Measurements from ENCODE around the gene ADH1C.
"Not testable (repeated sequence)": the region's sequence is repeated elsewhere in the genome, so short reads cannot be mapped to it uniquely, and the experiment has no call there.

Gene ADH1C

DNA sequence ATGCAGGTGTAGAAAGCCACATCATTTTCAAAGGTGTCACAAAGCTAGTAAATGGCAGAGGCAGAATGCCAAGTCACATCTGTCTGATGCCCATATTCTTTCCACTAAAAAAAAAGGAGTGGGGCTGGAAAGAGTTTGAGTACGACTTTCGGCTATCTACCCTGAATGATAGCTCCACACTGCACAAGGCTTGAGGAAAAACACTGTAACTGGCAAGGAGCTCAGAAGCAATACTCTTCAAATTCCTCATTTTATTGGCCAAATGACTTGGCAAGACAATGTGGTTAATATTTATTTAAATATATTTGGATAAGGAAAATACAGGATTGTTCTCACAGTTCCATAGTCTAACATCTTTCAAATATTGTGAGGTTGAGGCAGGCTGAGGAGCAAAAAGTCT lies 5.4 kb upstream of the ADH1C start:
- DNase-seq (ENCODE audit: low read depth) = no peak

DNA sequence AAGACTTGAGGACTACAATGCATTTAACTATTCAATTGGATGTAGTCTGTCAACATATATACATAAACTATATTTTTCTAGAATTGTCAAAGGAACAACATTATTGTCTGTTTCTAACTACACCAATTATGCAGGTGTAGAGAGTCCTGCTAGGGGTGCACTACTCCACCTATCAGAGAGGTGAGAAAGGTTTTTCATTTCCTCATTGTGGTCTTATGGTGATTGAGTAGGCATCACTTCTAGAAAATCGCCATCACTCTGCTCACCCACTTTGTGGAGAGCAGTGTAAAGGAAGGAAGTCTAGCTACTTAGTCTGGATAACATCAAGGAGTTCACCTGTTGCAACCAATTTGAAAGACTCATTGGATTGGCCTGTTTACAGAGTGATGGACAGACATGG lies 4.4 kb upstream of the ADH1C start:
- no peak for DNase-seq (ENCODE audit: low read depth)

DNA sequence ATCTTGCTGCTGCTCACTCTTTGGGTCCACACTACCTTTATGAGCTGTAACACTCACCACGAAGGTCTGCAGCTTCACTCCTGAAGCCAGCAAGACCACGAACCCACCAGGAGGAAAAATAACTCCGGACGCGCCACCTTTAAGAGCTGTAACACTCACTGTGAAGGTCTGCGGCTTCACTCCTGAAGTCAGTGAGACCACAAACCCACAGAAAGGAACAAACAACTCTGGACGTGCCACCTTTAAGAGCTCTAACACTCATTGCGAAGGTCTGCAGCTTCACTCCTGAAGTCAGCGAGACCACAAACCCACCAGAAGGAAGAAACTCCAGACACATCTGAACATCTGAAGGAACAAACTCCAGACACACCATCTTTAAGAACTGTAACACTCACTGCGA lies 3.6 kb upstream of the ADH1C start:
- DNase-seq (ENCODE audit: low read depth) = not testable (repeated sequence)

DNA sequence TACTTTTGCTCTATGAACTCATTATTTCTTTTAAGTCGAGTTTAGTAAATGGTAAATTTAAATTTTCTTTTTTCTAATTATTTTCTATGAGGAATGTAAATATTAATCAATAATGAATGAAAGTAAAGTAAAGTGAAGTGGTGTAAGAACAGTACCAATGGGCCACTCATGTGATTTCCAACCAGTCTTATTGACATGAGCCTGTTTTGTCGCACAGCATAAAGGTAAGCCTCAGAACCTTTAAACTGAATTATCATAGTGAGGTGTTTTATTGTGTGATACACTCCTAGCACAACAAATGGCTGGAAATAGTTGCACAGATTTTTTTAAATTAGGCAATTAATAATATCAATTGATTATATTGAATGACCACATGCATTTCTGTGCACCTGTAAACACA lies 1.1 kb downstream of the ADH1C start:
- DNase-seq (ENCODE audit: low read depth) = no peak

DNA sequence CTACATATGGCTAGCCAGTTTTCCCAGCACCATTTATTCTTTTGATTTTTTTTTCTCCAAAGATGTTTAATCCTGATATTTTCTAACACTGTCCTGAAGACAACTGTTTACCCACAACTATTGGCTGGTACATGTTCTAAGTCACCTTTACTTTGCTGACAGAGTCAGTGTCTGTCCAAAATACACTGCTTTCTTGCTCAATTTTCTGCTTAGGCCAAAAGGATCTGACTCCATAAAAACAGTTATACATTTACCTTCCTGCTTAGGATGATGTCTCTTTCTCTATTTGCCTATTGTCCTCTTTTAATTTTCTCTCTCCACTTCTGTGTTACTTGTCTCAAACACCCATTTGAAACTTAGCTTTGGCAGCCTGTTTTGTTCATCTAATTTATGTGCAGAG lies 3.2 kb downstream of the ADH1C start:
- DNase-seq (ENCODE audit: low read depth) = no peak

DNA sequence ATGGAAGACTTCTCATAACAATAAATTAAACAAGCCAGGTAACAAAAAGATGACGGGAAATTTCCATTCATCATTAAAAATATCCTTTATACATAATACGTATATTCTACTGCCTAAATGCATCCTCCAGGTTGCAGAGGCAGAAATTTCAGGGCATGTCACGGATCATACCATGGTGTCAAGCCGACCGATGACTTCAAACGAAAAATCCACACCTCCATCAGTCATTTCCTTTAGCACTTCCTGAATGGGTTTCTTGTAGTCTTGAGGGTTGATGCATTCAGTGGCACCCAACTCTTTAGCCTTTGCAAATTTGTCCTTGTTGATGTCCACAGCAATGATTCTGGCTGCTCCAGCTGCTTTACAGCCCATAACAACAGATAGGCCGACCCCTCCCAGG lies 9.9 kb downstream of the ADH1C start:
- DNase-seq (ENCODE audit: low read depth) = not testable (repeated sequence)

DNA sequence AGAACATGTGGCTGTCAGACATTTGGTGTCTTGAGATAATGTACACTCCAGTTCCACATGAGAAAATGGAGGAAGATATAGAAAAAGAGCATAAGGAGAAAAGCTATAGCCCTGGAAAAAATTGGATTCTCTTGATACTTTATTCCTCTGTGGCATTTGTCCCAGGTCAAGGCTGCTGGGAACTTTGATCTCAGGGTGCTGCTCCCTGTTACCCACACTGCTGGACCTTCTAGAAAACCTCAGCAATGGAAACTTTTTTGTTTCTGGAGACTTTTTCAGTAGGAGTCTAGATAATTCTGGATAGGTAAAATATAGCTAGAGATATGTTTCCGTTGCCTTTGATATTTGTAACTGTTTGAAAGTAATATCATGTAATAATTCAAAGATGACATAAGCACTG lies 11.1 kb downstream of the ADH1C start:
- no peak for DNase-seq (ENCODE audit: low read depth)

DNA sequence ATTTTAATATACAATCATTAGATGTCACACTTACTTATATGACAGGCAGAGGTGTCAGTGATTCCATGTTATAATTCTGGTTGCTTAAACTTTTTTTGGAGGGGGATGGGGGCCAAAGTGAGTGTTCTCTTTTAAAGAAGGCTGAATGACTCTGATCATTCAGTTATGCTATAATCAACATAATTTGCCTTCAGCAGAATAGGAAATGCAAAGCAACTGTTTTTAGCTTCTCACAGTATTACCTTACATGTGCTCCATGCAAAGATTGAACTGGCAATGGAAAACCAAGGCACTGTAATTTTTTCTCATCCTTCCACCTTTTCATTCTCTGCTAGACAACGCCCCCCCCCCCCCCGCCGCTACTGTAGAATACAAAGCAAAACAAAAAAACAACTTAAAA lies 13.4 kb downstream of the ADH1C start:
- no peak for DNase-seq (ENCODE audit: low read depth)

DNA sequence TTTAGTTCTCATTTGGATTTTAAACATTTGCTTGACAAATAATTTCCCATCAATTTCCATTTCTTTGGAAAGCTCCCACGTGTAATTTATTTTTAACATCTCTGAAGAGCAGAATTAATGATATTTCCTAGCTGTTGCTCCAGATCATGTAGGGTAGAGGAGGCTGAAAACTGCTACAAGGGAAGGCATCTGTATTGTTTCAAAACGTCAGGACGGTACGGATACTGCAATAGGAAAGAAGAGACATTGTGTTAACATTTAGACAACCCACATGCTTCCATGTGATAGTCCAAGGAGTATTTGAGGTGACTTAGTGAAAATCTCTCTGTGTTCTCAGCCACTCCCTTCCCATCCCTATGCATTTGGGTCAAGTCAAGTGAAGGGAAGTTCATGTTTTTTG lies 16.0 kb downstream of the ADH1C start:
- no peak for DNase-seq (ENCODE audit: low read depth)

DNA sequence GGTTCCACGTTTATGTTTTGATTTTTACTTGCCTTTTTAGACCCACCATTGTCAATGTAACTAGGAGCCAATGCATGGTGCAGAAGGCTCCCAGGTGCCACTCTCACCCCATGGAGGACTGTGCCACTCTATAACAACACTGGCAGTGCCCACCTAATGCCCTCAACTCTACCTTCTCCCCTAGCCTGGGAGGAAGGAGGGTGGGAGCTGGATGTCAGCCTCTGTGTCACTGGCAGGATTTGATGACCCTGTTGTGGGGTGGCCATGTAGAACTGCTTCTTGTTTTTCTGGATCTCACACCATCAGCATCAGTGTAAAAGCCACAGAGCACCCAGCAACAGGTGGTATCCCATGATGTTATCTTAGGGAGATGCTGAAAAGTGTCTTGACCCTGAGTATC lies 17.7 kb downstream of the ADH1C start:
- no peak for DNase-seq (ENCODE audit: low read depth)

DNA sequence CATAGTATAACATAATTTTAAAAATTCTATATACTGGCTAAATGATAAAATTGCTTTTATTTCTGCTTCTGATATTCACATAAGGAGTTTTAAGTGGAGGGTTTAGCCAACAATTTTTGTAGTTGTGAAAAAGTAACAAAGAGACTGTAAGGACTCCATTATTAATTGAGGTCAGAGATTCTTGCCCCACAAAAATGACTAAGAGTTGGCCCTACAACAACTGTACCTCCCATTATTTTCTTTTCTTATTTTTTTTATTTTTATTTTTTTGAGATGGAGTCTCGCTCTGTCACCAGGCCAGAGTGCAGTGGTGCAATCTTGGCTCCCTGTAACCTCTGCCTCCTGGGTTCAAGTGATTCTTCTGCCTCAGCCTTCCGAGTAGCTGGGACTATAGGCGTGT lies 21.9 kb downstream of the ADH1C start:
- no peak for DNase-seq (ENCODE audit: low read depth)

DNA sequence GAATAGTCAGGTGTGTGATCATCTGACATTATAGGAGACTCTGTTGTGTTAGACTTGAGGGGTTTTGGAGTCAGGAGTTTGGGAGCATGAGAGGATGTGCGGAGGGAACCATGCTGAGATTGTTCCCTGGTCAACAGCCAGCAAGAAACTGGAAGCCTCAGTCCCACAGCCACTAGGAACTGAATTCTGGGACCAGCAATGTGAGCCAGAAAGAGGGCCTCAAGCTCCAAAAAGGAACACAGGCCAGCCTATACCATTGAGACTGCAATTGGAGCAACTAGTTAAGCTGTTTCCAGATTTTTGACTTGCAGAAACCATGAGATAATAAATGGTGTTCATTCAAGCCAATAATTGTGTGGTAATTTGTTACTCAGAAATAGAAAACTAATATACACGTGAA lies 22.7 kb downstream of the ADH1C start:
- no peak for DNase-seq (ENCODE audit: low read depth)

DNA sequence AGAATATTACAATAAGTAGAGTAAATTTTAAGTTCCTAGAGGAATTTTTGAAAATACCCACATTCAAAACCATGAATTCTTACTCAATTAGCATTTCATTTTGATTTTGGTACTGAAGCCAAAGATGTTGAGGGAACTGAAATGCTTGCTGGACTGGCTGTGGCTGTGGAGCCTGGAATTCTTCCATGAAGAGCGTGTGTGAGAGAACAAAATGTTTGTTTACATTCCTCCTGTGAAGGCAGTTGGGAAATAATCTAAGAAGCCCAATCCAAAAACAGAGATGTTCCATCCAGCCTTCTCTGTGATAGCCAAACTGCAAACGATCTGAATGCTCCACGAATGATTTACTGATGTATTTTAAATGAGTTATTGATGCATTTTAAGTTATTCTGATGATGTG lies 27.6 kb downstream of the ADH1C start:
- DNase-seq (ENCODE audit: low read depth) = no peak

DNA sequence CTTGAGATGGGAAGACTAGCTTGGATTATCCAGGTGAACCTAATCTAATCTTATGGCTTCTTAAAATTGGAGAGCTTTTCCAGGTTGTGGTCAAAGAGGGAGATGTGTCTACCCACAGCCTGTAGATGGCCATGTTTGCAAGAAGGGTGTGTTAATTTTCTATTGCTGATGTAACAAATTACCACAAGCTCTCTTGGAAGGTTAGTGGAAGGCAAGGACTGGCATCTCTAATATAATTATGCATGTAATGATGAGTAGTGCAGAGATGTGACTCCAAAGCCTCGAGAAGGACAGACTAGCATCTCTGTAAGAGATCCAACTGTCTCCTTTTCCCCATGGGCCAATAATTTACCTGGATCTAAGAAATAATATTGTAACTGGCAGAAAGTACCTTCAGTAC lies 28.2 kb downstream of the ADH1C start:
- no peak for DNase-seq (ENCODE audit: low read depth)

DNA sequence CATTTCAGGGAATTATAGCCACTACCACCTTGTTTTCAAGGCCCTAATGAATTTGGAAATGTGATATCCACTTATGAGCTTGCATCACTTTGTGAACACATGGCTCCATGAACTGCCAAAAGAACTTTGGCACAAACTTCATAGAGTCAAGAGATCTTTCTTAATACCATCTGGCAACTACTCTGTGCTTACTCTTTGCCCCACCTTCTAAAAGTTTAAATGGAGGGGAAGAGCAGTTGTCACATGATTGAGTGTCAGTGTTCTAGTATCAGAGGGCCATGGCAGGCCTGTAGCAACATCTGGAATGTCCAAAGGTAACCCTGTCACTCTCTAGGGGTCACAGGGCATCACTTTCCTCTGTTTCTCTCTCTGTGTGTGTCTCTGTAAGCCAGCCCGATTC lies 28.8 kb downstream of the ADH1C start:
- DNase-seq (ENCODE audit: low read depth) = no peak

DNA sequence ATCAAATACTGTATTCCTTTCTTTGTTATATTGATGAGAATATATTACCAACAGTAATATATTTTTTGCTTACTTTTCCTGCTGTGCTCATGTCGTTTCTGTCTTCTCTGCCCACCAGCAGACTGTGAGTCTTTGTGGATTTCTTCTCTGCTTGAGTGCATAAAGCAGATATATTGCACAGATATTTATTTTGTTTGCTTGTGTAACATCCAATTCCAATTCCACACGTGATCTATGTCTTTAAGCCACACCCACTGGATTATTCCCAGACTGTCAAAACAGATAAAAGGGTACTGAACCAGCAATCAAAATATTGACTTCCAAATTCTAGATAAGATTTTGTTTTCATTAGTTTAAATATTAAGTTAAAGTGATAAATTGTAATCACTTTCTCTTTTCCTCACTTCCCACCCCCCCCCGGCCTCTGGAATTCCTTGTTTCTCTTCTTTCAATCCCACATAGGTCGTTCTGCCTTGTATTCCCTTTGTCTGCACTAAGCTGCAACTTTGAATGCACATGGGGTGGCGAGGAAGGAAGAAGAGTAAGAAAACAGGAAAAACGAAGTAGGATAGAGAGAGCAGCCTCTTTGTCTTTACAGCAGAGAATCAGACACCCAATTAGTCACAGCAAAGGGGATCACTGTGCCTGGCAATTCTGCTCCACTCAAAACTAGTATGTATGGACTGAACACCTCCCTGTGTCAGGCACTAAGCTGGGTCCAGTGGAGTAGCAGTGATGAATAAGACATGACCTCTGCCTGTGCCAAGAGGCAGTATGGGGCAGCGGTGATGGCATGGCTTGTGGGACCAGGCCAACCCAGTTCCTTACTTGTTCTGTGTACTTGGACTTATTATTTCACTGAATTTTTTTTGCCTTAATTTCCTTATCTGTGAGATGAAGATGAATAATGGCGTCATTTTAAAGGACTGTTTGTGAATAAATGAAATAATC lies 31.0 kb downstream of the ADH1C start, which contains the start of gene ADH1B:
ADH1B (minus strand) TSS at position 161 of the 951 bp plus-strand sequence; CDS start at position 91, 70 bp downstream.
- DNase-seq (ENCODE audit: low read depth) = no peak

DNA sequence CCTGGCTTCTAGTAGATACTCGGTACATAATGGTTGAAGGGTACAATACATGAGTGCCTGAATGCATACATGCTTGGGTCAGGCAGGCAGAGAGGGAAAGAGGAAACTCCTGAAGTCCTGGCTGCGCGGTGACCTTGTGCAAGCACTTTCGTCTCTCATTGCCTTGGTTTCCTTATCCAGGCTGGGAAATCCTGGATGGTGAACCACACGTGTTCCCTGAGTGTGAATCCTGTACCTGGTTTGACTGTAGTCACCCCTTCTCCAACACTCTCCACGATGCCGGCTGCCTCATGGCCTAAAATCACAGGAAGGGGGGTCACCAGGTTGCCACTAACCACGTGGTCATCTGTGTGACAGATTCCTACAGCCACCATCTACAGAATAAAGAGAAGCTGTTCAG lies 34.7 kb downstream of the ADH1C start:
- not testable (repeated sequence) for DNase-seq (ENCODE audit: low read depth)

DNA sequence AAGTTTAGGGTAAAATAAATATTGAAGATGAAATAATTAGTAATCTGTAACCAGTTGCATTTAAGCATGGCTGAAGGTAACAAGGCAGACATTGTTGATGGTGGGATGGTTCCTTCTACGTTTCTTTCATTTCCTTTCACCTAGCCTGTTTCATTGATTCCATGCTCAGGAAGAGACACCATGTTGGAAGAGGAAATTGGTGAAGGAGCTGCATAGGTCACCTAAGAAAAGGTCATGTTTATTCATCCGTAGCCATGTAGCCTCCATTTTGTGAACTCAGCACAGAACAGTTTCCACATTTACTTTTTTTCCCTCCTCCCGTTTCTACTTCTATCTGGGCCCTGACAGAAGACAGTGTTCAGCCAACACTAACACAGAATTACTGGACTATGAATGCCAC lies 35.2 kb downstream of the ADH1C start:
- no peak for DNase-seq (ENCODE audit: low read depth)

DNA sequence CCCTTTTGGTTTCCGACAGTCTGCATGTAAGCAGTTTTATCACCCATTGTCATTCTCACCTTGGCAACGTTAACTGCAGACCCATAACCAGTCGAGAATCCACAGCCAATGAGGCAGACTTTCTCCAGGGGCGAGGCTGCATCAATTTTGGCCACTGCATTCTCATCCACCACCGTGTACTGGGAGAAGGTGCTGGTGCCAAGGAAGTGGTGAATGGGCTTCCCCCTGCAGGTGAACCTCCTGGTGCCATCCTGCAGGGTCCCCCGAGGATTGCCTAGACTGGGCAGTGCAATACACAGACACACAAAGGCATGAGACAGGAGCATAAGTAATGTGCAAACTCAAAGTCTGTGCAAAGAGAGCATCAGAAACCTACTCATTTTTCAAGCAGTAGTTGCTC lies 36.7 kb downstream of the ADH1C start:
- DNase-seq (ENCODE audit: low read depth) = no peak

DNA sequence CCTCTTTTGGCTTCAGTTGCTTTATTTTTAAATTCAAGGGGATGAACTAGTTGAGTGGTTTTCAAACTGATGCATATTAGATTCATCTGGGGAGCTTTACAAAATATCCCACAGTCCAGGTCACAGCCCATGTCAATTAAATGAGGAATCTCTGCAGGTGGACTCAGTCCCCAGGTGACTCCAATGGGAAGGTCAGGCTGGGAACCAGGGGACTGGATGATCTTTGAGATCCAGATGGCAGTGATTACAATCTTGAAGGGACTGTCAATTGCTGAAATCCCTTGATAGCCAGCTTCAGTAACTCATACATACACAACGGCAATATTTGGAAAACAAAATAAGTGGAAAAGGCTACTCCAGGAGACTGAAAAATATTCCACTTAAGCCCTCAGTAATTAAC lies 38.3 kb downstream of the ADH1C start:
- DNase-seq (ENCODE audit: low read depth) = no peak

DNA sequence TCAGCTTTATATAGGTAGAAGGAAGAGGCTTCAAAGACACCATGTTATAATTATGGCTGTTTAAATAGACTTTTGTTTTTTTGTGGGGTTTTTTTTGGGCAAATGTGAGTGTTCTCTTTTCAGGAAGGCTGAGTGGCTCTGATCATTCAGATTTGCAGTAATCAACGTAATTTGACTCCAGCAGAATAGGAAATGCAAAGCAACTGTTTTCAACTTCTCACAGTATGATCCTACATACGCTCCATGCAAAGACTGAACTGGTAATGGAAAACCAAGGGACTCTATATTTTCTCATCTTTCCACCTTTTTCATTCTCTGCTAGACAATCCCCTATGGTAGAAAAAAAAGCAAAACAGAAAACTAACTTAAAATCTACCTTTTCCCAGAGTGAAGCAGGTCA lies 42.2 kb downstream of the ADH1C start:
- DNase-seq (ENCODE audit: low read depth) = no peak

DNA sequence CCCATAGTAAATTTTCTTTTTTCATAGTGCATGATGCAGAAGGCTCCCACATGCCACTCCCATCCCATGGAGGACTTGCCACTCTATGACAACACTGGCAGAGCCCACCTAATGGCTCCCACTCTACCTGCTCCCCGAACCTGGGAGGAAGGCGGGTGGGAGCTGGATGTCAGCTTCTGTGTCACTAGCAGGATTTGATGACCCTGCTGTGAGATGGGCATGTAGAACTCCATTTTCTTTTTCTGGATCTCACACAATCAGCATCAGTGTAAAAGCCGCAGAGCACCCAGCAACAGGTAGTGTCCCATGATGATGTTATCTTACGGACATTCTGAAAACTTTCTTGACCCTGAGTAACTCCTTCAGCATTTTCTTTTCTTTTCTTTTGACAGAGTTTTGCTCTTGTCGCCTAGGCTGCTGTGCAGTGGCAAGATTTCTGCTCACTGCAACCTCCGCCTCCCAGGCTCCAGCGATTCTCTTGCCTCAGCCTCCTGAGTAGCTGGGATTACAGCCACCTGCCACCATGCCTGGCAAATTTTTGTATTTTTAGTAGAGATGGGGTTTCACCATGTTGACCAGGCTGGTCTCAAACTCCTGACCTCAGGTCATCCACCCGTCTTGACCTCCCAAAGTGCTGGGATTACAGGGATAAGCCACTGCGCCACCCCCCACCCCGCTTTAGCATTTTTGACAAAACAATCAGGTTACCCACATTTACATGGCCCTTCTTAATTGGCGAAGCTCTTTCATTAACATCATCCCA lies 46.7 kb downstream of the ADH1C start:
- no peak for DNase-seq (ENCODE audit: low read depth)
